ENCODE data around the gene CAPN11.
"Not testable (repeated sequence)": the region's sequence is repeated elsewhere in the genome, so short reads cannot be mapped to it uniquely, and the experiment has no call there.

Gene CAPN11

GRCh38 chr6:44129841-44130322, 28.7 kb upstream of the CAPN11 start:
- H3K4me3 ChIP-seq (ENCODE audit: low read depth, low read length): no peak overlapping the region

GRCh38 chr6:44131892-44132291, 26.7 kb upstream of the CAPN11 start:
- H3K4me3 ChIP-seq (ENCODE audit: low read depth, low read length): no peak overlapping the region

GRCh38 chr6:44132476-44132875, 26.1 kb upstream of the CAPN11 start:
- no peak overlapping the region for H3K4me3 ChIP-seq (ENCODE audit: low read depth, low read length)

- H3K4me3 ChIP-seq (ENCODE audit: low read depth, low read length): no peak overlapping the region
These were observed 25.4 kb upstream of the CAPN11 start for GRCh38 chr6:44133003-44133931.

GRCh38 chr6:44133981-44134711, 24.5 kb upstream of the CAPN11 start:
- no peak overlapping the region for H3K4me3 ChIP-seq (ENCODE audit: low read depth, low read length)

GRCh38 chr6:44135173-44135758, 23.4 kb upstream of the CAPN11 start:
- H3K4me3 ChIP-seq (ENCODE audit: low read depth, low read length): no peak overlapping the region

GRCh38 chr6:44135875-44136274, 22.7 kb upstream of the CAPN11 start:
- no peak overlapping the region for H3K4me3 ChIP-seq (ENCODE audit: low read depth, low read length)

GRCh38 chr6:44138717-44139350, 19.8 kb upstream of the CAPN11 start:
- H3K4me3 ChIP-seq (ENCODE audit: low read depth, low read length): no peak overlapping the region

GRCh38 chr6:44139351-44139743, 19.3 kb upstream of the CAPN11 start:
- H3K4me3 ChIP-seq (ENCODE audit: low read depth, low read length): no peak overlapping the region

GRCh38 chr6:44142835-44143234, 15.8 kb upstream of the CAPN11 start:
- no peak overlapping the region for H3K4me3 ChIP-seq (ENCODE audit: low read depth, low read length)

GRCh38 chr6:44143731-44144130, 14.9 kb upstream of the CAPN11 start:
- H3K4me3 ChIP-seq (ENCODE audit: low read depth, low read length): no peak overlapping the region

GRCh38 chr6:44144536-44144935, 14.1 kb upstream of the CAPN11 start:
- not testable (repeated sequence) for H3K4me3 ChIP-seq (ENCODE audit: low read depth, low read length)

- no peak overlapping the region for H3K4me3 ChIP-seq (ENCODE audit: low read depth, low read length)
These were observed 12.8 kb upstream of the CAPN11 start for GRCh38 chr6:44145839-44146238.

GRCh38 chr6:44146685-44147084, 11.9 kb upstream of the CAPN11 start:
- no peak overlapping the region for H3K4me3 ChIP-seq (ENCODE audit: low read depth, low read length)

- H3K4me3 ChIP-seq (ENCODE audit: low read depth, low read length): no peak overlapping the region
These were observed 11.4 kb upstream of the CAPN11 start for GRCh38 chr6:44147256-44147655.

- no peak overlapping the region for H3K4me3 ChIP-seq (ENCODE audit: low read depth, low read length)
These were observed 10.3 kb upstream of the CAPN11 start for GRCh38 chr6:44148306-44148705.

GRCh38 chr6:44149369-44150012, 9.1 kb upstream of the CAPN11 start:
- no peak overlapping the region for H3K4me3 ChIP-seq (ENCODE audit: low read depth, low read length)

GRCh38 chr6:44150317-44150917, 8.2 kb upstream of the CAPN11 start:
- H3K4me3 ChIP-seq (ENCODE audit: low read depth, low read length): no peak overlapping the region

GRCh38 chr6:44151348-44152108, 7.1 kb upstream of the CAPN11 start:
- no peak overlapping the region for H3K4me3 ChIP-seq (ENCODE audit: low read depth, low read length)

GRCh38 chr6:44152109-44152461, 6.5 kb upstream of the CAPN11 start:
- H3K4me3 ChIP-seq (ENCODE audit: low read depth, low read length): no peak overlapping the region

Data from iPS-11a (cell line).